ENCODE data around the gene ANKRD23.

DNA sequence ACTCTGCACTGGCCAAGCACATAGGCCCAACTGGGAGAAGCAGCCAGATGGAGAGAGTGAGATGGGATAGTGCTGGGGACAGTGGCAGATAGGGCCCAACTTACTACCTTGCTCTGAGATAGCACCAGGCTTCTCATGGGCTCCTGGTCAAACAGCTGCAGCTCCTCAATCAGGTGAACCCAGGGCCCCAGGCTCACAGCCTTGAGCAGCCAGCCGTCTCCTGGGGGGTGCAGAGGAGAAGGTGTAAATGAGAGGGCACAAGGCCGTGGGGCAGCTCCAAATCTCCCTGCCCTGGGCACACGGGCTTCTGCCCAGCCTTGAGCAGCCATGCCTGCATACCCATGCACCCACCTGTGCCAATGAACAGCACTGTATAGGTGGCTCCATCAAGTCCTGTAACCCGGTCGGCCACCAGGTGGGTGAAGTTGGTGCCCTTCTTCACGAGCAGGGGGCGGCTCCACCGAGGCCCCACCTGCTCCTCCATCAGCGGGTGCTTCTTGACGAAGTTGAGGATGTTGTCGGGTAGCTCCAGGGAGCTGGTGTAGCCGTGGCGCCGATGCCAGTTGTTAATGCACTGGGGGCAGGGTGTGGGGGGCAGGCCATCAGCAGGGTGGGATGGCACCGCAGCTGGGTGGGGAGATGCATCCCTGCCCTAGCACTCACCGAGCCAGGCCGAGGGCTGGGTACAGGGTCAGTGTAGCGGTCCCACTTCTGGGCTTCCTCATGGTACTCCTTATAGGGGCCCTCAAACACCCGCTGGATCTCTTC lies 19.9 kb upstream of the ANKRD23 start:
- TF ChIP-seq POLR2AphosphoS5 (IDR thresholded peaks at IDR 0.05; ENCODE audit: low read depth, low read length) (no peak), TAF1 (IDR thresholded peaks at IDR 0.05; ENCODE audit: borderline replicate concordance, insufficient read depth, low read length) (no peak)

Measured in PFSK-1 (cell line).